Purkinje cell (primary cell): ENCODE measurements around the gene ACER3. TPM values are rescaled to one million over a fixed set of nuclear protein-coding genes. Genes with fewer than 3 reads are reported as not detected.

Source experiments
- polyA plus RNA-seq: library from polyadenylated mRNA; unstranded; fragments of >200 nt; fragmentation: Nextera tagmentation; gene quantifications from 2 replicates; pipeline ENCODE4 v1.2.1, GENCODE V29; 2014

Gene ACER3
- 12.7 and 22.5 TPM in 2 replicates for polyA plus RNA-seq

GRCh38 chr11:76860539-76861475 is at the start of gene ACER3:
TSS of gene ACER3 (plus strand) at chr11:76860918. CDS start at chr11:76860977, 59 bp downstream.

GRCh38 chr11:77066229-77067042 is 205.7 kb downstream of the ACER3 start, which contains the start of gene CAPN5:
TSS of gene CAPN5 (plus strand) at chr11:77066971. CDS start at chr11:77084887, 17,916 bp downstream.

Other genes with a start within 250 kb of the ACER3 start
- 2.6 TPM in 1 of 2 replicates, not detected in the other for gene LRRC32, start 190.2 kb upstream of the ACER3 start, polyA plus RNA-seq
- gene TSKU, start 77.6 kb upstream of the ACER3 start, polyA plus RNA-seq = not detected in 2 replicates
- gene B3GNT6, start 173.5 kb downstream of the ACER3 start, polyA plus RNA-seq = not detected in 2 replicates
- 0.85 and 0.87 TPM in 2 replicates for gene CAPN5, start 206.1 kb downstream of the ACER3 start, polyA plus RNA-seq
- gene OMP, start 241.9 kb downstream of the ACER3 start, polyA plus RNA-seq = not detected in 2 replicates